OCI-LY1 (cell line): ENCODE measurements around the gene AJUBA.

Experiments used
- H2AFZ ChIP-seq: fragments of 200-600 bp; sonication (generic), shearing (Covaris generic); 2 replicates; pipeline ENCODE4 v1.6.0; 2014; ENCODE audit warnings: antibody characterized with exemption, mild to moderate bottlenecking, low read length
- H3F3A ChIP-seq: fragments of 200-600 bp; sonication (generic), shearing (Covaris generic); 2 replicates; pipeline ENCODE4 v1.6.0; 2014; ENCODE audit warnings: mild to moderate bottlenecking, antibody characterized with exemption, low read length, moderate library complexity; ENCODE audit not compliant: insufficient read depth
- H3K27ac ChIP-seq: fragments of 200-600 bp; sonication (generic); 2 replicates; pipeline ENCODE4 v1.5.1; 2014; ENCODE audit warnings: low read length, mixed run types, mild to moderate bottlenecking, low read depth; ENCODE audit not compliant: poor library complexity, severe bottlenecking
- H3K27me3 ChIP-seq: fragments of 200-600 bp; sonication (generic); 2 replicates; pipeline ENCODE4 v1.6.0; 2014; ENCODE audit warnings: antibody characterized with exemption, mild to moderate bottlenecking, low read length, moderate library complexity; ENCODE audit not compliant: insufficient read depth
- H3K36me3 ChIP-seq: fragments of 200-600 bp; sonication (generic); 2 replicates; pipeline ENCODE4 v1.6.1; 2014; ENCODE audit warnings: mild to moderate bottlenecking, antibody characterized with exemption, low read length, moderate library complexity, mixed read lengths; ENCODE audit not compliant: insufficient read depth
- H3K4me1 ChIP-seq: fragments of 200-600 bp; sonication (generic); 2 replicates; pipeline ENCODE4 v1.5.1; 2014; ENCODE audit warnings: mild to moderate bottlenecking, low read length, moderate library complexity; ENCODE audit not compliant: insufficient read depth, severe bottlenecking
- H3K4me2 ChIP-seq: fragments of 200-600 bp; sonication (generic), shearing (Covaris generic); 2 replicates; pipeline ENCODE4 v1.6.1; 2014; ENCODE audit warnings: low read length
- H3K4me3 ChIP-seq: fragments of 200-600 bp; sonication (generic); 2 replicates; pipeline ENCODE4 v1.5.1; 2014; ENCODE audit warnings: low read length, low read depth, mild to moderate bottlenecking, mixed read lengths; ENCODE audit not compliant: poor library complexity, severe bottlenecking
- H3K79me2 ChIP-seq: fragments of 200-600 bp; shearing (Covaris generic); 2 replicates; pipeline ENCODE4 v1.6.1; 2016; ENCODE audit warnings: mixed run types, low read length, mixed read lengths; ENCODE audit not compliant: insufficient read depth
- H3K9ac ChIP-seq: fragments of 200-600 bp; sonication (generic), shearing (Covaris generic); 2 replicates; pipeline ENCODE4 v1.6.1; 2014; ENCODE audit warnings: mild to moderate bottlenecking, low read length, mixed read lengths
- H3K9me2 ChIP-seq: fragments of 200-600 bp; sonication (generic), shearing (Covaris generic); 2 replicates; pipeline ENCODE4 v1.6.1; 2014; ENCODE audit warnings: low read depth, mild to moderate bottlenecking, low read length, mixed read lengths
- H3K9me3 ChIP-seq: fragments of 200-600 bp; shearing (Covaris generic); 2 replicates; pipeline ENCODE4 v1.6.1; 2014; ENCODE audit warnings: low read length, mixed read lengths
- H4K20me1 ChIP-seq: fragments of 200-600 bp; sonication (generic), shearing (Covaris generic); 2 replicates; pipeline ENCODE4 v1.6.0; 2016; ENCODE audit warnings: mild to moderate bottlenecking, low read length; ENCODE audit not compliant: insufficient read depth
- EZH2 ChIP-seq: fragments of 200-600 bp; sonication (generic), shearing (Covaris generic); IDR thresholded peaks from 2 replicates; pipeline ENCODE4 v1.8.0; 2017; ENCODE audit warnings: borderline replicate concordance, mixed run types, mild to moderate bottlenecking, antibody characterized with exemption, low read length, moderate library complexity, mixed read lengths
- TF ChIP-seq, protein P1 (sequence below): fragments of 200-600 bp; sonication (generic), shearing (Covaris generic); IDR thresholded peaks from 2 replicates; pipeline ENCODE4 v1.5.1; 2017; ENCODE audit warnings: mild to moderate bottlenecking, antibody characterized with exemption, low read length, moderate library complexity, mixed read lengths

Gene AJUBA

DNA sequence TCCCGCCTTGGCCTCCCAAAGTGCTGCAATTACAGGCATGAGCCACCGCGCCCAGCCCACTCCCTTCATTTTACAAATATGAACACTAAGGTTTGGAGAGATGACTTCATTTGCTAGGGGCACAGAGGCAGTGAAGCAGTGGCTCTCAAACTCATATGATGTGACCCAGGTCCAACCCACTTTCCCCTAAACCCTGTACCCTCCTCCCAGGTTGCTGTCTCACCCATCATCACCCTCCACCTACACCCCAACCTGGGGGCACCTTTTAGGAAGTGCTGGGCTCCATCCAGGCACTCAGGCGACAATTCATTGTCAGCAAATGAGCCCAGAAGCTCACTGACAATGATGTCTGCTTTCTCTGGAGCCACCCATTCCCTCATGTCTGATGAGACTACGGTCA, 58.6 kb downstream of the AJUBA start:
- Histone ChIP-seq H3K9me2 (no peaks in the 10 kb centered on the region), H3K9me3 (no peaks in the 10 kb centered on the region), H3K9ac (no peak overlapping the region), H3K27ac (no peak overlapping the region), H3F3A (0 out of 2 replicates have a peak, but pooled peaks cover 3% of the 10 kb centered on the region), H3K4me1 (peaks cover 39% of the 10 kb centered on the region), H3K27me3 (no peaks in the 10 kb centered on the region), H3K4me2 (no peak overlapping the region), H3K36me3 (peaks cover 72% of the 10 kb centered on the region), H4K20me1 (no peaks in the 10 kb centered on the region), H3K4me3 (no peak overlapping the region), H2AFZ (no peak overlapping the region), H3K79me2 (peaks cover 10% of the 10 kb centered on the region)
- TF ChIP-seq, protein P1, sequence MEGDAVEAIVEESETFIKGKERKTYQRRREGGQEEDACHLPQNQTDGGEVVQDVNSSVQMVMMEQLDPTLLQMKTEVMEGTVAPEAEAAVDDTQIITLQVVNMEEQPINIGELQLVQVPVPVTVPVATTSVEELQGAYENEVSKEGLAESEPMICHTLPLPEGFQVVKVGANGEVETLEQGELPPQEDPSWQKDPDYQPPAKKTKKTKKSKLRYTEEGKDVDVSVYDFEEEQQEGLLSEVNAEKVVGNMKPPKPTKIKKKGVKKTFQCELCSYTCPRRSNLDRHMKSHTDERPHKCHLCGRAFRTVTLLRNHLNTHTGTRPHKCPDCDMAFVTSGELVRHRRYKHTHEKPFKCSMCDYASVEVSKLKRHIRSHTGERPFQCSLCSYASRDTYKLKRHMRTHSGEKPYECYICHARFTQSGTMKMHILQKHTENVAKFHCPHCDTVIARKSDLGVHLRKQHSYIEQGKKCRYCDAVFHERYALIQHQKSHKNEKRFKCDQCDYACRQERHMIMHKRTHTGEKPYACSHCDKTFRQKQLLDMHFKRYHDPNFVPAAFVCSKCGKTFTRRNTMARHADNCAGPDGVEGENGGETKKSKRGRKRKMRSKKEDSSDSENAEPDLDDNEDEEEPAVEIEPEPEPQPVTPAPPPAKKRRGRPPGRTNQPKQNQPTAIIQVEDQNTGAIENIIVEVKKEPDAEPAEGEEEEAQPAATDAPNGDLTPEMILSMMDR: no peak
- no peak for TF ChIP-seq EZH2

DNA sequence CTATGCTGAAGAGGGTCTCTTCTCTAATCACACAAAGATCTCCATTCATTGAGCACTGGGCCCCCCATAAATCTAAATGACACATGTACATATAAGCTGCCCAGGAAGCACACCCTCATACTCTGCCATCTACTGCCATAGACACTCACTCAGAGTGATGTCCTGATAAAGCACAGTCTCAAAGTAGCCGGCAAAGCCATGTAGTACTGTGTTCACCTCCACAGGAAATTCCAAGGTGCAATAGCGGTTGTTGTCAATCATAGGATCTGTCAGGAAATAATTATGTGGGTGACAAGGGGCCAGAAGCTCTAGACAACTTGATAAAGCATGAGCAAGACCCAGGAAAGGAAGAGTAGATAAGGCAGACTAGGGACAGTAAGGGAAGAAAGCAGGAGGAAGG, 60.1 kb downstream of the AJUBA start:
- no peak overlapping the region for H2AFZ ChIP-seq
- H3K4me1 ChIP-seq: peaks cover 32% of the 10 kb centered on the region
- H3K9ac ChIP-seq: no peak overlapping the region
- H3F3A ChIP-seq: 0 out of 2 replicates have a peak, but pooled peaks cover 3% of the 10 kb centered on the region
- peaks cover 14% of the 10 kb centered on the region for H3K79me2 ChIP-seq
- H3K27me3 ChIP-seq: no peaks in the 10 kb centered on the region
- no peaks in the 10 kb centered on the region for H4K20me1 ChIP-seq
- H3K9me3 ChIP-seq: no peaks in the 10 kb centered on the region
- no peak overlapping the region for H3K27ac ChIP-seq
- H3K4me3 ChIP-seq: no peak overlapping the region
- no peaks in the 10 kb centered on the region for H3K9me2 ChIP-seq
- H3K36me3 ChIP-seq: peaks cover 70% of the 10 kb centered on the region
- TF ChIP-seq EZH2: no peak
- TF ChIP-seq, protein P1: no peak
- no peak overlapping the region for H3K4me2 ChIP-seq
